Uterus (tissue), 2 donors: Measurements from ENCODE around the gene ZDHHC22.
A peak's percentile ranks its signal among the peaks of the same experiment; 100 is the strongest.

Experiments
- CTCF ChIP-seq, 4 experiments: fragments of 200-600 bp in 2 of 4; fragments of 450-650 bp in 2 of 4; sonication (generic) in 2 of 4; IDR thresholded peaks; one replicate each; pipeline ENCODE4 v1.5.1; 2016 to 2019; ENCODE audit warnings: antibody characterized with exemption in 4 of 4, mild to moderate bottlenecking in 2 of 4, moderate library complexity in 1 of 4
- POLR2A ChIP-seq, 2 donors: fragments of 450-650 bp; IDR thresholded peaks; one replicate each; pipeline ENCODE4 v1.6.1; 2016; ENCODE audit warnings: antibody characterized with exemption in 2 of 2, mild to moderate bottlenecking in 1 of 2, moderate library complexity in 1 of 2

DNA sequence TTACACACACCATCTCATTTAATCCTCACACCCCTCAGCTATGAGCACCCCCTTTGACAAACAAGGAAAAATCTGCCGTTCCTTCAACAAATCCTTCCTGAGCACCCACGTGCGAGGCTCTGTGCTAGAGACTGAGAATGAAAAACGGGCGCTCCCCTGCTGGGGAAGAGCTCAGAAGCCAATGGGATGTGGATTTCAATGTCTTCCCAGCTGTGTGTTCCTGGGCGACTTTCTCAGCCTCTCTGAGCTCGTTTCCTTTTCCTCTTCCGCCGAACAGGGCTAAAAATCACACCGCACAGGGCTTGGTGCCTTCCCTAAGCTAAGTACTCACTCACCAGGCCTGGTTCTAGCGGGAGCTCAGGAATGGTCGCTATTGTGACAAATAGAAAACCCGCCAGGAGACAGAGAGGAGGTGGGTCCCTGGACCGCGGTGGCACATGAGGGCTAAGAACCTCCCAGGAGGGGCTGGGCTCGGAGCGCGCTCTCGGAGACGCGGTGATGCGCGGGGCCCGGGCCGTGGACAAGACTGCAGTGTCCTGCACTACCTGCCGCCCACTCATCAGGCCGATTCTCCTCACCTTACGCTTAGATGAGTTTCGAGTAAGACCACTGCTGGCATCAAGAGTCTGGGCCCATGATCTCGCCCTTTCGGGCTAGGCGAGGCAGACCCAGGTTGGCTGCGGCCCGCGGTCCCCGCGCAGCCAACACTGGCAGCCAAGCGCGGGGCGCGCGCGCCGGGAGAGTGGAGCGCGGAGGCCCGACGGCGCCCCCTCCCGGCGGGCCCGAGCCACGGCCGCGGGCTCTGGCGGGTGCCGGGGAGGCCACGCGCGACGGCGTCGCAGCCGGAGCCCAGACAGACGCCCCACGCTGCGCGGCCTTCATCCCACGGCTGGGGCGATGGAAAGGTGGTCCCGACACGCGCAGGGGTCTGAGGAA is 17.0 kb downstream of the ZDHHC22 start:
- peak; percentile 21 to 84 (median 66) for TF ChIP-seq CTCF (IDR thresholded peaks at IDR 0.05)
- no peak for TF ChIP-seq POLR2A (IDR thresholded peaks at IDR 0.05)
